H9 (cell line): ENCODE data around the gene DMD. TPM values are rescaled to one million over a fixed set of nuclear protein-coding genes. Genes with fewer than 3 reads are reported as not detected.

Experiments used
- DNase-seq: peaks from one replicate; pipeline ENCODE4 v3.0.0-alpha.2; 2017
- H2AFZ ChIP-seq: one replicate; pipeline ENCODE4 v1.6.1; 2013; ENCODE audit warnings: mild to moderate bottlenecking, low read length, control low read depth, moderate library complexity
- H2AK5ac ChIP-seq: 2 replicates; pipeline ENCODE4 v1.6.1; 2013; ENCODE audit warnings: low read length, control low read depth, mixed read lengths; ENCODE audit not compliant: insufficient read length
- H2BK120ac ChIP-seq: one replicate; pipeline ENCODE4 v1.6.1; 2013; ENCODE audit warnings: low read depth, mild to moderate bottlenecking, low read length, control low read depth, inconsistent platforms; ENCODE audit not compliant: poor library complexity, severe bottlenecking
- H2BK12ac ChIP-seq: 2 replicates; pipeline ENCODE4 v1.6.1; 2013; ENCODE audit warnings: low read length, control low read depth, mixed read lengths, low read depth; ENCODE audit not compliant: insufficient read length
- H2BK15ac ChIP-seq: 2 replicates; pipeline ENCODE4 v1.6.1; 2013; ENCODE audit warnings: low read depth, low read length, control low read depth
- H2BK20ac ChIP-seq: one replicate; pipeline ENCODE4 v1.6.1; 2013; ENCODE audit warnings: low read depth, mild to moderate bottlenecking, low read length, control low read depth, inconsistent platforms; ENCODE audit not compliant: poor library complexity, severe bottlenecking
- H2BK5ac ChIP-seq: 2 replicates; pipeline ENCODE4 v1.6.1; 2013; ENCODE audit warnings: low read length, control low read depth, mixed read lengths; ENCODE audit not compliant: insufficient read length
- H3K14ac ChIP-seq: 2 replicates; pipeline ENCODE4 v1.6.1; 2013; ENCODE audit warnings: low read length, control low read depth; ENCODE audit not compliant: insufficient read depth
- H3K18ac ChIP-seq: 2 replicates; pipeline ENCODE4 v1.6.1; 2013; ENCODE audit warnings: low read depth, mild to moderate bottlenecking, mixed read lengths, low read length, control low read depth; ENCODE audit not compliant: insufficient read length
- H3K23ac ChIP-seq: 2 replicates; pipeline ENCODE4 v1.6.1; 2013; ENCODE audit warnings: low read length, control low read depth, mixed read lengths, low read depth; ENCODE audit not compliant: insufficient read length
- H3K23me2 ChIP-seq: 2 replicates; pipeline ENCODE4 v1.6.1; 2013; ENCODE audit warnings: low read depth, mild to moderate bottlenecking, mixed read lengths, low read length, control low read depth; ENCODE audit not compliant: insufficient read length, poor library complexity, severe bottlenecking
- H3K27ac ChIP-seq: 2 replicates; pipeline ENCODE4 v1.5.1; 2013; ENCODE audit warnings: low read length, control low read depth, mixed read lengths, low read depth; ENCODE audit not compliant: insufficient read length
- H3K27me3 ChIP-seq: 2 replicates; pipeline ENCODE4 v1.6.1; 2013; ENCODE audit warnings: low read length, control low read depth, inconsistent platforms; ENCODE audit not compliant: insufficient read depth
- H3K4ac ChIP-seq: 2 replicates; pipeline ENCODE4 v1.6.1; 2013; ENCODE audit warnings: low read depth, mild to moderate bottlenecking, control low read depth, inconsistent platforms, low read length, moderate library complexity
- H3K4me1 ChIP-seq: 2 replicates; pipeline ENCODE4 v1.6.1; 2013; ENCODE audit warnings: low read length, control low read depth, inconsistent platforms; ENCODE audit not compliant: insufficient read depth
- H3K4me2 ChIP-seq: 2 replicates; pipeline ENCODE4 v1.6.1; 2013; ENCODE audit warnings: low read length, control low read depth, mixed read lengths; ENCODE audit not compliant: insufficient read length, insufficient read depth
- H3K56ac ChIP-seq: 2 replicates; pipeline ENCODE4 v1.6.1; 2013; ENCODE audit warnings: low read depth, mild to moderate bottlenecking, mixed read lengths, low read length, control low read depth; ENCODE audit not compliant: insufficient read length
- H3K79me1 ChIP-seq: 2 replicates; pipeline ENCODE4 v1.6.1; 2013; ENCODE audit warnings: low read depth, mild to moderate bottlenecking, moderate library complexity, low read length, control low read depth, inconsistent platforms; ENCODE audit not compliant: insufficient read depth, poor library complexity, severe bottlenecking
- H3K79me2 ChIP-seq: 2 replicates; pipeline ENCODE4 v1.6.1; 2013; ENCODE audit warnings: low read length, control low read depth, inconsistent platforms; ENCODE audit not compliant: insufficient read depth
- H3K9ac ChIP-seq: 2 replicates; pipeline ENCODE4 v1.6.1; 2013; ENCODE audit warnings: low read length, control low read depth, mixed read lengths; ENCODE audit not compliant: insufficient read length; ENCODE audit errors: extremely low read depth
- H3K9me3 ChIP-seq: one replicate; pipeline ENCODE4 v1.6.1; 2013; ENCODE audit warnings: low read depth, low read length, inconsistent platforms; ENCODE audit not compliant: control insufficient read depth
- H3T11ph ChIP-seq: one replicate; pipeline ENCODE4 v1.6.1; 2013; ENCODE audit warnings: mild to moderate bottlenecking, low read length, control low read depth, inconsistent platforms
- H4K20me1 ChIP-seq: one replicate; pipeline ENCODE4 v1.6.1; 2013; ENCODE audit not compliant: control insufficient read depth, insufficient read length, insufficient read depth
- H4K5ac ChIP-seq: 2 replicates; pipeline ENCODE4 v1.6.1; 2013; ENCODE audit warnings: low read depth, mild to moderate bottlenecking, mixed read lengths, low read length, control low read depth; ENCODE audit not compliant: insufficient read length
- H4K8ac ChIP-seq: replicated peaks from 2 replicates; pipeline ENCODE4 v1.6.1; 2013; ENCODE audit warnings: low read length, control low read depth, mixed read lengths, low read depth; ENCODE audit not compliant: insufficient read length
- H4K91ac ChIP-seq: 2 replicates; pipeline ENCODE4 v1.6.1; 2013; ENCODE audit warnings: low read depth, mild to moderate bottlenecking, moderate library complexity, mixed read lengths, low read length, control low read depth; ENCODE audit not compliant: insufficient read length
- H3K27ac Mint-ChIP-seq, 3 experiments: 2 replicates in 2 of 3; 3 replicates in 1 of 3; pipeline ENCODE4 v1.8.0; 2020 to 2021; ENCODE audit warnings: mixed read lengths in 3 of 3, mild to moderate bottlenecking in 1 of 3, moderate library complexity in 1 of 3
- H3K27me3 Mint-ChIP-seq: 2 replicates; pipeline ENCODE4 v1.8.0; 2021; ENCODE audit warnings: low read depth, mild to moderate bottlenecking, moderate library complexity, mixed read lengths
- H3K36me3 Mint-ChIP-seq, 3 experiments: 2 replicates in 2 of 3; 3 replicates in 1 of 3; pipeline ENCODE4 v1.8.0; 2020 to 2021; ENCODE audit warnings: low read depth in 3 of 3, mixed read lengths in 3 of 3; ENCODE audit not compliant: insufficient read depth in 1 of 3
- H3K4me1 Mint-ChIP-seq, 2 experiments: 2 replicates each; pipeline ENCODE4 v1.8.0; 2020; ENCODE audit warnings: mixed read lengths in 2 of 2
- H3K4me3 Mint-ChIP-seq, 2 experiments: 2 replicates in 1 of 2; 3 replicates in 1 of 2; pipeline ENCODE4 v1.8.0; 2020 to 2021; ENCODE audit warnings: mild to moderate bottlenecking in 2 of 2, mixed read lengths in 2 of 2, moderate library complexity in 1 of 2
- H3K9me3 Mint-ChIP-seq, 2 experiments: 2 replicates in 1 of 2; 3 replicates in 1 of 2; pipeline ENCODE4 v1.8.0; 2020; ENCODE audit warnings: mild to moderate bottlenecking in 2 of 2, mixed read lengths in 2 of 2, moderate library complexity in 1 of 2
- WGBS: extraction: QIAGEN DNeasy Blood & Tissue Kit; methylation state at CpG from one replicate; pipeline ENCODE4 v1.1.7; 2013; ENCODE audit warnings: missing lambda C conversion rate, low lambda C conversion rate, mixed read lengths; ENCODE audit not compliant: insufficient read length; ENCODE audit errors: extremely low coverage; 5-methylcytosine and 5-hydroxymethylcytosine counted together
- total RNA-seq: library from RNA; stranded (reverse); gene quantifications from 2 replicates; pipeline ENCODE4 v1.2.1, GENCODE V29; 2021
- TF ChIP-seq, protein P1 (sequence below): fragments of 200-600 bp; sonication (generic); conservative IDR thresholded peaks from 3 replicates; pipeline ENCODE4 v1.8.0; 2021; ENCODE audit warnings: antibody characterized with exemption, mild to moderate bottlenecking

DMD gene
- total RNA-seq, 1 experiment from 2014 or later = 3.8 TPM

DNA sequence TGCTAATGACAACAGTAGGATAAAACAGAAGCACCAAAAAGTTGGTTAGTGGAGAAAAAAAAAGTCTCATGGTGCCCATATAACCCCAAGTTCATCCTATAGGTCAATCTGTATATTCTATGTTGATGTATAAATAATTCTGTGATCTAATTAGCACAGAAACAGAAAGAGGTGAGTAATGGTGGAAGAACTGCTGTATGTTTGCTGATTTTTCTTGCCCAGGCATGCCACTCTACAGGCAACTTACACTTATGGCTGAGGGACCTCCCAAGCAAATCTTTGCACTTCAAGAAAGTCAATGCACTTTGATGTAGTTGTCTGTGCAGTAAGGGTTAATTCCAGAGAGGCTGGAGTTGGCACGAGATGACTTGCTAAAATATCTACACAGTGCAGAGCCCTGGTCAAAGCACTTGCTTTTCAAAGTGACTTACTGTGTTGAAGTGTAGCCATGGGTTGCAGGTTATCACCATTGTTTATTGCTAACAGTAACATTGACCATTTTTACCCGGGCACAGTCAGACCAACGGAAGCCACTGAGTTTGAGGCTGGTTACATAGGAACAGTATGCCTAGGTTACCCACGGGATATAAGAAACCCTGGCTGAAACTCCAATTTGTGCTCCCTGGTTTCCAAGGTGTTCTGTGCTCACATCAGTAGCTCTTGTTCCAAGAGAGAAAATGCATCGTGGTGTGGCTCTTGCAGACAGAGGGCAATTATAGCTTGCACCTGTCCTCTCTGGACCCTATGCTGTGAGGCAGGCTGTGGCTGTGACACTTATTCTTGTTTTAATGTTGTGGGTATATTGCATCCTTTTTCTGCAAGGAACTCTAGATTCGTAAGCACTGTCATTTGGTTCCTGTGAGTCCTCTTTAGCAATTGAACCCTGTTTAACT, 1998.2 kb downstream of the DMD start:
- WGBS = no CpG with 5 or more reads among the region's 6 CpGs
- no peak overlapping the region for H2BK120ac ChIP-seq
- no peak overlapping the region for H3K23ac ChIP-seq
- H3K18ac ChIP-seq = no peak overlapping the region
- H4K8ac ChIP-seq = no peak overlapping the region
- peaks cover 21 to 24% of the 10 kb centered on the region in 2 experiments for H3K4me1 Mint-ChIP-seq
- H3K4me2 ChIP-seq = no peak overlapping the region
- TF ChIP-seq, protein P1, sequence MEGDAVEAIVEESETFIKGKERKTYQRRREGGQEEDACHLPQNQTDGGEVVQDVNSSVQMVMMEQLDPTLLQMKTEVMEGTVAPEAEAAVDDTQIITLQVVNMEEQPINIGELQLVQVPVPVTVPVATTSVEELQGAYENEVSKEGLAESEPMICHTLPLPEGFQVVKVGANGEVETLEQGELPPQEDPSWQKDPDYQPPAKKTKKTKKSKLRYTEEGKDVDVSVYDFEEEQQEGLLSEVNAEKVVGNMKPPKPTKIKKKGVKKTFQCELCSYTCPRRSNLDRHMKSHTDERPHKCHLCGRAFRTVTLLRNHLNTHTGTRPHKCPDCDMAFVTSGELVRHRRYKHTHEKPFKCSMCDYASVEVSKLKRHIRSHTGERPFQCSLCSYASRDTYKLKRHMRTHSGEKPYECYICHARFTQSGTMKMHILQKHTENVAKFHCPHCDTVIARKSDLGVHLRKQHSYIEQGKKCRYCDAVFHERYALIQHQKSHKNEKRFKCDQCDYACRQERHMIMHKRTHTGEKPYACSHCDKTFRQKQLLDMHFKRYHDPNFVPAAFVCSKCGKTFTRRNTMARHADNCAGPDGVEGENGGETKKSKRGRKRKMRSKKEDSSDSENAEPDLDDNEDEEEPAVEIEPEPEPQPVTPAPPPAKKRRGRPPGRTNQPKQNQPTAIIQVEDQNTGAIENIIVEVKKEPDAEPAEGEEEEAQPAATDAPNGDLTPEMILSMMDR = no peak
- H3K36me3 Mint-ChIP-seq = peaks cover 0 to 13% (median 0%) of the 10 kb centered on the region in 3 experiments; a peak in 4 of 7 replicates
- no peak overlapping the region for H2BK15ac ChIP-seq
- no peaks in the 10 kb centered on the region for H3K79me1 ChIP-seq
- no peaks in the 10 kb centered on the region for H3K9me3 ChIP-seq
- H3K9ac ChIP-seq = no peak overlapping the region
- H2AFZ ChIP-seq = no peak overlapping the region
- H3K23me2 ChIP-seq = no peaks in the 10 kb centered on the region
- H3K56ac ChIP-seq = no peak overlapping the region
- no peaks in the 10 kb centered on the region for H3K27me3 ChIP-seq
- H4K5ac ChIP-seq = no peak overlapping the region
- no peak overlapping the region for H2BK20ac ChIP-seq
- no peaks in the 10 kb centered on the region for H4K20me1 ChIP-seq
- H3K4ac ChIP-seq = no peak overlapping the region
- no peak overlapping the region for H3K14ac ChIP-seq
- peaks cover 45 to 52% of the 10 kb centered on the region in 2 experiments for H3K9me3 Mint-ChIP-seq
- H2AK5ac ChIP-seq = no peak overlapping the region
- H3T11ph ChIP-seq = no peak overlapping the region
- no peak overlapping the region for H2BK5ac ChIP-seq
- no peak overlapping the region for H3K4me3 Mint-ChIP-seq
- no peak overlapping the region for H2BK12ac ChIP-seq
- no peak overlapping the region for H3K27ac ChIP-seq
- H3K4me1 ChIP-seq = no peaks in the 10 kb centered on the region; the same call in 1 of the 2 replicates
- H3K79me2 ChIP-seq = no peaks in the 10 kb centered on the region
- no peaks in the 10 kb centered on the region for H3K27me3 Mint-ChIP-seq
- H3K27ac Mint-ChIP-seq = no peak overlapping the region
- H4K91ac ChIP-seq = no peak overlapping the region
- DNase-seq = no peak
